ENCODE results near the gene GMPPA.

GMPPA gene

DNA sequence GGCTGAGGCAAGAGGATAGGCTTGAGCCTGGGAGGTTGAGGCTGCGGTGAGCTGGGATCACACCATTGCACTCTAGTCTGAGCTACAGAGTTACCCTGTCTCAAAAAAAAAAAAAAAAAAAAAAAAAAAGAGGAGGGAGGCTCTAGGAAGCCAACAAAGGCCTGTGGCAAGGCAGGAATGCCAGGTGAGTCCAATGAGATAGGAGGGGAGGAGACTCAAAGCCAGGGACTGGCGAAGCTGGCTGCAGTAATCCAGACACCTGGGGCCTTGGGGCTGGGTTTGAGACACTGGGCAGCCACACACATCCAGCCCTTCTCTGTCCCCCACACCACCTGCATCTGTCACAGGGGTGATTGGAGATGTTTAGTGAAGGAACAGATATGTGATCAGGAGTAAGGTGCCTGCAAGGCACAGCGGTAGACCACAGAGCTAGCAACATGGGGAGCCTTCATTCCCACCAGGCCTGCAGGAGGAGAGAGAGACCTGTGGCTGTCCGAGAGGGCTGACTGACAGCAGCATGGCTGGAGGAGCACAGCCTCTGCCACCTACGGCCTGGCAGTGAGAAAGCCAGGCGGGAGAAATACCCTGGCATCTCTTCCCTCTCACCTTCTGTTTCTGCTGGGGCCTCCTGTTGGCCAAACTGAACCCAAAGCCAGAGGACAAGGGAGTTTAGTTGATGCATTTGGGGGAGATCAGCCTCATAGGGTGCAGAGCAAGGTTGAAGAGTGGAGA is 35.4 kb downstream of the GMPPA start:
- TF ChIP-seq POLR2A (IDR thresholded peaks at IDR 0.05; ENCODE audit: low read length) (no peak), GATA1 (IDR thresholded peaks at IDR 0.05; ENCODE audit: low read depth, low read length) (no peak)
- no peak for DNase-seq

DNA sequence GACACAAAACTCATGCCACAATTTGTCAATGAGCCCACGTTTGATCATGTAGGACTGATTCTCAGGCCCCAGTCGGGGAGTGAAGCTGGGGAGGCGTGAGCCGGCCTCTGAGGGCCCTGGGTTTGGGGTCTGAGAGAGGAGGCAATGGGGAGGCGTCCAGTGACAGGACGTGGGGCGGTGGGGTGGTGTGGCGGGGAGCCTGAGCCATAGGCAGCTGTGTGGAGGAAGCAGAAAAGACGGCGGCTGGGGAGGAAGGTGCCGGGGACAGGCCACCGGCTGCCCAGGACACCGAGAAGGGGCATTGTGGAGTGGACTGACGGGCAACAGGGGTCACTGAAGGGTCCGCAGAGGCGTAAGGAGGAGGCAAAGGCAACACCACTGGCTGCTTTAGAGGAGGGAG is 37.7 kb downstream of the GMPPA start:
- no peak for TF ChIP-seq GATA1 (IDR thresholded peaks at IDR 0.05; ENCODE audit: low read depth, low read length)
- TF ChIP-seq POLR2A (IDR thresholded peaks at IDR 0.05; ENCODE audit: low read length): no peak
- no peak for DNase-seq

DNA sequence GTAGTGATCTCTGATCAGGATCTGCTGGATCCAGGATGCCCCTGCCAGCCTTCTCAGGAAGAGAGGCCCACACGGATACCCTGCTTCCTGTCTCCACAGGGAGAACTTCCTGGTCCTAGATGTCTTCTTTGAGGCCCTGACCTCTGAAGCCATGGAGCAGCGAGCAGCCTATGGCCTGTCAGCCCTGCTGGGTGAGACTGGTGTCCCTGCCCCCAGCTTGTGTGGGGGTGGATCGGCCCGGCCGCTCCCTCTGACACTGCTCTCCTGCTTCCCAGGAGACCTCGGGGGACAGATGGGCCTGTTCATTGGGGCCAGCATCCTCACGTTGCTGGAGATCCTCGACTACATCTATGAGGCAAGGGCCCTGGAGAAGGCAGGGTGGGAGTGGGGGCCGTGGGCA is 38.3 kb downstream of the GMPPA start:
- no peak for TF ChIP-seq GATA1 (IDR thresholded peaks at IDR 0.05; ENCODE audit: low read depth, low read length)
- no peak for TF ChIP-seq POLR2A (IDR thresholded peaks at IDR 0.05; ENCODE audit: low read length)
- no peak for DNase-seq

DNA sequence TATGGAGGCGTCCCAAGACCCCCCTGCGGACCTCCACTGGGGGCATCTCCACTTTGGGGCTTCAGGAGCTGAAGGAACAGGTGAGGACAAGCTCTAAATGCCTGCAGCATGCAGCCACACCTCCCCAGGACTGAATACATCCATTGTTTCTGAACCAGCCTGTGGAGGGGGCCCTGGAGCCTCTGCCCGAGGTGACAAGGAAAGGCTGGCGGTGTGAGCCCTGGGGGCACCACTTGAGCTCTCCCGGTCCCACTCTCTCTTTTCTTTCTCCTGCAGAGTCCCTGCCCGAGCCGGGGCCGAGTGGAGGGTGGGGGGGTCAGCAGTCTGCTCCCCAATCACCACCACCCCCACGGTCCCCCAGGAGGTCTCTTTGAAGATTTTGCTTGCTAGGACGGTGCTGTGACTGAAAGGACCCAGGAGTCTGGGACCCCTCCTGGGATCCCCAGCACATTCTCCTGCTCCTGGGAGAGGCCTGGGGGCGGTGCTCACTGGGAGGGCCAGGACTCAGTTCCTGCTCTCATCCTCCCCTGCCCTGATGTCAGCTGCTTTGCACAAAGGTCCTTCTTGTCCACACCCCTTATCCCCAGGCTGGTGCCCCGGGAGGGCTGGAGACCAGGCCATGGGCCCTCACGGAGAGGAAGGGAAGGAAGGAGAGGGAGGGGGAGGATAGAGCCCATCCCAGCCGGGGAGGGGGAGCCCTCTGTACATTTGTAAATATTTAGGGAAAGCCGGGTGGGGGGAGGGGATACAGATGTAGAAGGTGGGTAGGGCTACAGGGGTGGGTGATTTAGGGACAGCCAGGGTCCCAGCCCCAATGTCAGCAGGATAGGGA is 39.2 kb downstream of the GMPPA start:
- DNase-seq: no peak
- TF ChIP-seq POLR2A (IDR thresholded peaks at IDR 0.05; ENCODE audit: low read length) (no peak), GATA1 (IDR thresholded peaks at IDR 0.05; ENCODE audit: low read depth, low read length) (no peak)

DNA sequence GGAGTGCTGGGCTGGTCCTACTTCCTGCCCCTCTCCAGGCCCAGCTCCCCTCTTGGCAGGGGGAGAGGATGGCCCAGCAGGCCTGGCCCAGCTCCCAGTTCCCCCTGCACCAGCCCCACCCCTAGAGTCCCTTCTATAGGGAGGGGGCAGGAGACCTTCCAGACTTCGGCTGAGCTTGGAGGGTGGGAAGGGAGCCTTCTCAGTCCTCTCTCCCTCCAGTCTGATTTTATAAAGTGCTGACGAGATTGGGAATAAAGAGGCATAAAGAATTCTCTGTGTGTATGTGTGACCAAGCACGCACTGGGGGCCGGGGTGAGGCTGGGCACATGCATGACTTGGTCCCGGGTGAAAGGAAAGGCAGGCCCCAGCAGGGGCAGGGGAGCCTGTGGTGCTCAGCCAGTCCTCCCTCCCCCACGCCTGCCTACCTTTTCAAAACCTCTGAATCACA is 39.8 kb downstream of the GMPPA start:
- TF ChIP-seq GATA1 (IDR thresholded peaks at IDR 0.05; ENCODE audit: low read depth, low read length) (no peak), POLR2A (IDR thresholded peaks at IDR 0.05; ENCODE audit: low read length) (no peak)
- no peak for DNase-seq

DNA sequence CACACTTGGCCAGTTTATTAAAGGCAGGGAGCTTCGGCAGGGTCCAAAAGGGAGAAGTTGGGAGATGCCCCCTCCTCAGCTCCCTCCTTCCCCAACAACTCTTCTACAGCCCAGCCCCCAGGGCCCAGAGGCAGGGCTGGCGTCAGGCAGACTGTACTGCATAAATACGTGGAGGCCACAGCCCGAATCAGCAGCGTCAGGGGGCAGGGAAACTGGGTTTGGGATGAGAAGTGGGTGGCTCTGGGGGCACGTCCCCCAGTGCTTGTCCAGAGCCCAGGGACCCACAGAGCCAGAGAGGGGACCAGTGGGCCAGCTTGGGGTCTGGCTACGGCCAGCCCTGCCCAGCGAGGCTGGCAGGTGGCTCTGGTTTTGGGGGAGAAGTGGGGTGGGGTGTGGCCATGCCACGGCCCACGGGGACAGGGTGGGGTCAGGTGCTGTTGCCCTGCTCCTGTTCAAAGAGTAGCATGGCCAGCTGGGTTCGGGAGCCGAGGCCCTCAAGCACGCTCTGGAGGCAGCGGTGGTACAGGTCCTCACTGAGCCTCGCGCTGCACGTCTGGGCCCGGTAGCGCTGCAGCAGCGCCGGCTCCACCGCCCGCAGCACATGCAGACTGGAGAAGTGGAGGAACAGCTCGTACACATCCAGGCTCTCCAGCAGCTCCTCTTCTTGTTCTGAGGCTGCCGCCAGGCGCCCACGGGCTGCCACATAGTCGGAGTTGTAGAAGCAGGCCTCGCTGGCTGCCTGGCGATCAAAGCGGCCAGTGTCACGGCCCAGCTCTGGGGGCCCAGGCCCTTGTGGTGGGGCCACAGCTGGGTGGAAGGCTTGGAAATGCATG is 40.5 kb downstream of the GMPPA start:
- no peak for TF ChIP-seq POLR2A (IDR thresholded peaks at IDR 0.05; ENCODE audit: low read length)
- TF ChIP-seq GATA1 (IDR thresholded peaks at IDR 0.05; ENCODE audit: low read depth, low read length): no peak
- DNase-seq: no peak

DNA sequence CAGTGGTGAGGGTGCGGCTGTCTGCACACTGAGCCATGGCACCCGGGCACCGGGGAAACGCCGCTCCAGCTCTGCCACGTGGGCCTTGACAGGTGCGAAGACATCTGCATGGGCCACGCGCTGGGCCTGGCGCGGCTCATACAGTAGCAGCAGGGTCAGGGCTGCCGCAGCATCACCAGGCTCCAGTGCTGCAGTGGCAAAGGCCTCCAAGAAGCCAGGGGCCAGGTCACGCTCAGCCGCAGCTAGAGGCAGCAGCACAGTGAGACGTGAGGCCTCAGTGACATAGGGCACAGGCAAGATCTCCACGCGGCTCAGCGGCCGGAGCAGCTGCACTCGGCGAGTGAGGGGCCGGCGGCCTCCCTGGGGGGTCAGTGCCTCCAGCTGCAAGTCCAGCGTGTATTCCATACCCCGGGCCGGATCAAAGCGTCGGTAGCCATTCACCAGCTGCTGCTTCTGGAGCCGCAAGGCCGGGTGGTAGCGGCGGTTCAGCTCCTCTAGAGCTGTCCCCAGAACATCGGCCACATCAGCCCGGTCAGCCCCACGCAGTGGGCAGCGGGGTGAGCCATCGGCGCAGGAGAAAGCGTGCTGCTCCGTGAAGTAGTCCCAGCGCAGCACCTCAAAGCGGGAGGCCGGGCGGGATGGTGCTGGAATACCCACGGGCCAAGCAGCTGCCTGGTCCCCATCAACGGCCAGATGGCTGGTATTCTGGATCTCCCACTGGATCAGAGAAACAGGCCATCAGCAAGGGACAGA is 41.4 kb downstream of the GMPPA start:
- TF ChIP-seq GATA1 (IDR thresholded peaks at IDR 0.05; ENCODE audit: low read depth, low read length): no peak
- no peak for TF ChIP-seq POLR2A (IDR thresholded peaks at IDR 0.05; ENCODE audit: low read length)
- no peak for DNase-seq

DNA sequence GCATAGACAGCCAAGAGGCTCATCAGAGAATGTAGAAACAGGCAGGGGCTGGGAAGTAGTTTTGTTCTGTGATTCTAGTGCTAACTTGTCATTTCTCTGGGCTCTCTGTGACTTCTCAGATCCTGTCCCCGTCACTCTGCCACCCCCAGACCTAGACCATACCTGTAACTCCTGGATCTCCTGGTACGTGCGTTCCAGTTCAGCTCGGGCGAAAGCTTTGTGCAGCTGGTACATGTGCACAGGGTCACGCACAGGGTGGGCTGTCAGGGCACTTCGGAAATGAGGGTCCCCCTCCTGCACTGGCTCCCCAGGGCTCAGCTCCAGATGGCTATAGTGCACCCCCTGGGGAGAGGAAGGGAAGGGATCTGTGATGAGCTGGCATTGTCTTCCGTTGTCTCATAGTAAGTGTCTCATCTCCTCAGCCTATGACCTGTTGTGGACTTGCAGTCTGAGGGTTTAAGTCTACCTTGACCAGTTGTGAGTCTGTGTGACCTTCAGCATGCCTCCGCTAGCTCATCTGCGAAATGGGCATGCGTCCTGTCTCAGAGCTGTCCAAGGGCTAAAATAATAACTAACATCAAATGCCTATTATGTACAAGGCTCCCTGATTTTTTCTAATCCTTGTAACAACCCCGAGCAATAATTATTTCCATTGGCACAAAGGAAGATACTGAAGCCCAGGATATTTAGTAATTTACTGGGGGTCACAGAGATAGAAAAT is 42.3 kb downstream of the GMPPA start:
- TF ChIP-seq GATA1 (IDR thresholded peaks at IDR 0.05; ENCODE audit: low read depth, low read length) (no peak), POLR2A (IDR thresholded peaks at IDR 0.05; ENCODE audit: low read length) (no peak)
- no peak for DNase-seq

DNA sequence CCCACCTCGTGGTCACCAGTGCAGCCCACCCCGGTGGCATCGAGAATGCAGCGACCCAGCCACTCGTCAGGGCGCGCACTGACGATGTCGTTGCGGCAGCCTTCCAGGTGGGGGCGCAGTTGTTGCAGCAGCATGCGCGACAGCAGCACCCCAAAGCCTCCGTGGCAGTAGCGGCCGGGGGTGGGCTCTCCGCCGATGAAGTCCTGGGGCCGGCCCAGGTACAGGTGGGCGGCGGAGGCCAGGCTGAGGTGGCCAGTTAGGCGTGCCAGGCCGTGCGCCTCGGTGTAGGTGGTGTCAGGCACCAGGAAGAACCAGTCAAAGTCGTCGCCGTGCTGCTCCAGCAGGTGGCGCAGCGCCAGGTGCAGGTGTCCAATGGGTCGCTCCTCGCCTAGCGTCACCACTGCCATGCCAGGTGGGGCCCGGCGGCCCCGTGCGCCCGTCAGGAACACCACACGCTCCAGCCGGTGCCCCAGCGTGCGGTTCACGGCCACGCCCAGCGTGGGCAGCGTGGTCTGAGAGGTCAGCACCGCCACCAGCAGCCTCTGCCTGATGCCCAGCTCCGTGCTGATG is 43.0 kb downstream of the GMPPA start:
- peak; percentile 86 to 92 for DNase-seq
- no peak for TF ChIP-seq POLR2A (IDR thresholded peaks at IDR 0.05; ENCODE audit: low read length)
- no peak for TF ChIP-seq GATA1 (IDR thresholded peaks at IDR 0.05; ENCODE audit: low read depth, low read length)

DNA sequence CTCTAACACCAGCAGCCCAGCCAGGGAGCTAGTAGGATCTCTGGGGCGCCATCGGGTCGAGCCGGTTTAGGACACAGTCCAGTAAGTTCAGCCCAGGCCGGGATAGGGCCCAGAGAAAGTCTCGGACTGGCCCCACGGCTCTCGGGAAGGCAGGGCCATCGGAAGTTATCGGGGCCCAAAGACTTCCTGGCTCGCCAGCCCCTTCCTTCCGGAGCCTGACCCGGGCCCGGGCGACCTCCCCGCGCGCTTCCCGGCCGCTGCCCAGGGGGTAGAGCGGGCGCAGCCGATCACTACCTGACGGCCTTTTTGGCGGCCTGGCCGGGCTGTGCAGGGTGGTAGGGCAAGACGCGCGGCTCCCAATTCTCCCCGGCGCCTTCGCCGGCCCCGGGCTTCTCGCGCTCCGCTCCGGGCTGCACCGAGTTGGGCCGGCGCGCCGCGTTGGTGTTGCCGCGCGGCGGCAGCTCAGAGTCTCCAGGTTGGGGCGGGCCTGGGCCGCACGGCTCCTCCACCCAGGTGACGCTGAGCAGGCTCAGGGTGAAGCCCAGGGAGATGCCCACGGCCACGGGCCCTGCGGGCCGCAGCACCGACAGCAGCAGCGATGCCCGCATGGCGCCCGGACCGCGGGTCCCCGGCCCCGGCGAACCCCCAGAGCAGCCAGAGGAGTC is 44.4 kb downstream of the GMPPA start:
- peak in 1 of 2 experiments; percentile 54 for DNase-seq
- TF ChIP-seq POLR2A (IDR thresholded peaks at IDR 0.05; ENCODE audit: low read length) (no peak), GATA1 (IDR thresholded peaks at IDR 0.05; ENCODE audit: low read depth, low read length) (no peak)

DNA sequence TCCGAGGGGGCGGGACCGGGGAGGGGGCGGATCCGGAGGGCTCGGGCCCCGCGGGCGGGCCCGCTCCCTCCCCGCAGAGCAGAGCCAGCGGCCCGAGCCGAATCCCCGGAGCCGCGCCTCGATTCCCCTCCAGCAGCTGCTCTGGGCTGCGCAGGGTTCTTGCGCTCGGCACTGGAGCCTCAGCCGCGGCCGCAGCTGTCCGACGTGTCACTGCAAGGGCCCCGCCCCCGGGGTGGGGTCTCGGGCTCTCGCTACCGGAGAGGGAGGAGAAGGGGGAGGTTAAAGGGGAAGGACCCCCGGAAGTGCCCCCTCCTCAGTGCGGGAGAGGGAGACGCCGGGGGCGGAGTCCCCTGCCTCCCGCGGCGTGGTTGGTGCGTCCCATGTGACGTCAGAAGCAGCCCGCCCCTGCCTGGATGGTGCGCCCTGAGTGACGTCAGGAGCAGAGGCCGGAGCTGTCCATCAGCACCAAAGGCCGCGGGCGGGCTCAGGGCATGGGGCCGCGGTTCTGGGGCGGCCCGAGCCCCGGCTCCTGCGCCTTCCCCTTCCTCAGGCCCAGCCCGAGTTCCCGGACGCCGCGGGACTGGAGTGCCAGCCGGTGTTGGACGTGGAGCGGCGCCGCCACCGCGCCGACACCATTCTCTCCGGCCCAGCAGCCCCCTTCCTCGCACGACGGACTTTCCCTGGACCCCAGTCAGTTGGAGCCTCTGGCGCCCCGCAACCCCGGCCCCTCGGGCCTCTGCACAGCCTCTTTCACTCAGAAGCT is 45.1 kb downstream of the GMPPA start, which contains the start of the genes CHPF and TMEM198:
CHPF (minus strand) TSS at position 214 of the 763 bp plus-strand sequence. CDS start 271 bp downstream, outside the sequence.
TMEM198 (plus strand) TSS at position 433 of the 763 bp plus-strand sequence. CDS start 700 bp downstream, outside the sequence.
- TF ChIP-seq GATA1 (IDR thresholded peaks at IDR 0.05; ENCODE audit: low read depth, low read length) (no peak), POLR2A (IDR thresholded peaks at IDR 0.05; ENCODE audit: low read length) (no peak)

More for the DNA sequence above, 45.1 kb downstream of the GMPPA start, which contains the start of the genes CHPF and TMEM198:
- peak; percentile 93 to 94 for DNase-seq
